Colonic mucosa (tissue), 4 donors: ENCODE results near the gene PTPRCAP. TPM values are rescaled to one million over a fixed set of nuclear protein-coding genes. Genes with fewer than 3 reads are reported as not detected.

ENCODE experiments used
- DNase-seq: peaks from one replicate; pipeline ENCODE4 v3.0.0-alpha.2; 2020
- H3K27ac ChIP-seq: fragments of 200-600 bp; one replicate; pipeline ENCODE4 v1.8.0; 2021
- H3K27me3 ChIP-seq: fragments of 200-600 bp; one replicate; pipeline ENCODE4 v1.8.0; 2021
- H3K36me3 ChIP-seq: fragments of 200-600 bp; one replicate; pipeline ENCODE4 v1.8.0; 2021
- H3K4me1 ChIP-seq: fragments of 200-600 bp; one replicate; pipeline ENCODE4 v1.8.0; 2021; ENCODE audit warnings: mild to moderate bottlenecking
- H3K4me3 ChIP-seq: fragments of 200-600 bp; one replicate; pipeline ENCODE4 v1.8.0; 2021
- H3K9ac ChIP-seq, 2 donors: one replicate each; pipeline ENCODE4 v1.7.0; 2013; ENCODE audit warnings: control low read depth in 2 of 2, low read depth in 2 of 2, low read length in 2 of 2
- H3K9me3 ChIP-seq: fragments of 200-600 bp; one replicate; pipeline ENCODE4 v1.8.0; 2021
- CTCF ChIP-seq: fragments of 200-600 bp; IDR thresholded peaks from one replicate; pipeline ENCODE4 v1.8.0; 2022; ENCODE audit warnings: antibody characterized with exemption, mild to moderate bottlenecking
- intact Hi-C: fragments of 100-400 bp; cut with DNase I; formaldehyde crosslinking; loops from one replicate; pipeline ENCODE4 v1.14.1; 2022
- total RNA-seq, 2 donors: library from RNA; stranded (reverse); fragmentation: NEBNext Ultra II Directional in 1 of 2; extraction: Animal tissue kit (Norgen Biotek cat#: 25700) in 1 of 2; gene quantifications; one replicate each; pipeline ENCODE4 v1.2.1, GENCODE V29; 2021
- donor health status: healthy.
- donor health status: DM: no; HTN: no; CAD: no.
- donor health status: DM: no; HTN: no; CAD: no.

PTPRCAP gene
- total RNA-seq, 2 donors from 2014 or later: 5.5 to 9.6 TPM

- peaks cover 17% of the 10 kb centered on the region for H3K36me3 ChIP-seq
- intact Hi-C loops: no loop called here
- no peak for DNase-seq
Observed at GRCh38 chr11:67397986-67398660, 39.4 kb downstream of the PTPRCAP start.

GRCh38 chr11:67397536-67397935 is 39.9 kb downstream of the PTPRCAP start:
- Histone ChIP-seq H3K4me3 (no peak overlapping the region), H3K36me3 (peaks cover 17% of the 10 kb centered on the region), H3K27me3 (no peaks in the 10 kb centered on the region), H3K4me1 (peaks cover 17% of the 10 kb centered on the region), H3K9ac (no peak overlapping the region), H3K27ac (no peak overlapping the region), H3K9me3 (no peaks in the 10 kb centered on the region)
- no peak for TF ChIP-seq CTCF
- DNase-seq: no peak
- intact Hi-C loops: no loop called here

More at GRCh38 chr11:67397986-67398660, 39.4 kb downstream of the PTPRCAP start:
- no peak overlapping the region for H3K27ac ChIP-seq
- no peak for TF ChIP-seq CTCF
- no peak overlapping the region for H3K4me3 ChIP-seq
- H3K9me3 ChIP-seq: no peaks in the 10 kb centered on the region
- H3K27me3 ChIP-seq: no peaks in the 10 kb centered on the region
- H3K9ac ChIP-seq: no peak overlapping the region
- peaks cover 14% of the 10 kb centered on the region for H3K4me1 ChIP-seq

- no peak for DNase-seq
- peaks cover 17% of the 10 kb centered on the region for H3K36me3 ChIP-seq
- H3K4me1 ChIP-seq: peaks cover 19% of the 10 kb centered on the region
- H3K27me3 ChIP-seq: no peaks in the 10 kb centered on the region
- H3K9ac ChIP-seq: no peak overlapping the region
- H3K4me3 ChIP-seq: no peak overlapping the region
- no peak for TF ChIP-seq CTCF
- intact Hi-C loops: no loop called here
- H3K27ac ChIP-seq: no peak overlapping the region
- no peaks in the 10 kb centered on the region for H3K9me3 ChIP-seq
Observed at GRCh38 chr11:67396587-67397389, 40.7 kb downstream of the PTPRCAP start.

GRCh38 chr11:67396259-67396581 is 41.3 kb downstream of the PTPRCAP start:
- TF ChIP-seq CTCF: no peak
- H3K27me3 ChIP-seq: no peaks in the 10 kb centered on the region
- H3K36me3 ChIP-seq: peaks cover 17% of the 10 kb centered on the region
- intact Hi-C loops: no loop called here
- peaks cover 19% of the 10 kb centered on the region for H3K4me1 ChIP-seq
- H3K27ac ChIP-seq: no peak overlapping the region
- no peak for DNase-seq
- no peak overlapping the region for H3K9ac ChIP-seq
- no peak overlapping the region for H3K4me3 ChIP-seq
- H3K9me3 ChIP-seq: no peaks in the 10 kb centered on the region

- H3K27ac ChIP-seq: no peak overlapping the region
- DNase-seq: no peak
- no peak overlapping the region for H3K9ac ChIP-seq
- TF ChIP-seq CTCF: no peak
- H3K9me3 ChIP-seq: no peaks in the 10 kb centered on the region
- H3K4me1 ChIP-seq: peaks cover 19% of the 10 kb centered on the region
- no peaks in the 10 kb centered on the region for H3K27me3 ChIP-seq
- H3K36me3 ChIP-seq: peaks cover 17% of the 10 kb centered on the region
- intact Hi-C loops: no loop called here
- no peak overlapping the region for H3K4me3 ChIP-seq
Observed at GRCh38 chr11:67395555-67396258, 41.8 kb downstream of the PTPRCAP start.
